Testis (tissue), 3 donors: ENCODE results near the gene CD244. TPM values are rescaled to one million over a fixed set of nuclear protein-coding genes. Genes with fewer than 3 reads are reported as not detected.

Source experiments
- DNase-seq: peaks from one replicate; pipeline ENCODE4 v3.0.0-alpha.2; 2019
- H3K27ac ChIP-seq, 2 donors: fragments of 200-600 bp; sonication (generic); one replicate each; pipeline ENCODE4 v1.5.1; 2019
- H3K27me3 ChIP-seq: fragments of 200-600 bp; sonication (generic); one replicate; pipeline ENCODE4 v1.5.1; 2019
- H3K36me3 ChIP-seq: fragments of 200-600 bp; sonication (generic); one replicate; pipeline ENCODE4 v1.5.1; 2017; ENCODE audit warnings: low read depth; ENCODE audit errors: missing control alignments
- H3K4me1 ChIP-seq: fragments of 200-600 bp; sonication (generic); one replicate; pipeline ENCODE4 v1.5.1; 2019
- H3K4me3 ChIP-seq, 2 donors: fragments of 200-600 bp; sonication (generic); one replicate each; pipeline ENCODE4 v1.5.1; 2017 to 2019
- H3K9me3 ChIP-seq: fragments of 200-600 bp; sonication (generic); one replicate; pipeline ENCODE4 v1.5.1; 2017
- POLR2A ChIP-seq: fragments of 450-650 bp; IDR thresholded peaks from one replicate; pipeline ENCODE4 v1.6.1; 2017; ENCODE audit warnings: antibody characterized with exemption, mild to moderate bottlenecking, moderate library complexity
- WGBS, 2 donors: methylation state at CpG; one replicate each; pipeline ENCODE4 v1.1.5; 2018; 5-methylcytosine and 5-hydroxymethylcytosine counted together
- intact Hi-C: fragments of 100-400 bp; cut with DNase I; formaldehyde crosslinking; loops from one replicate; pipeline ENCODE4 v1.15.1; 2023; ENCODE audit warnings: low total_unique reads
- polyA plus RNA-seq: library from polyadenylated mRNA; stranded (reverse); fragments of 350-450 nt; fragmentation: Illumina TruSeq; extraction: RNeasy Lipid Tissue Mini Kit (QIAGEN cat#74804); gene quantifications from one replicate; pipeline ENCODE4 v1.2.3, GENCODE V29; 2014; ENCODE audit warnings: low read depth, low replicate concordance; ENCODE audit not compliant: insufficient read depth
- total RNA-seq, 2 donors: library from RNA; depleted of rRNA; stranded (reverse); fragments of >200 nt; gene quantifications; one replicate each; pipeline ENCODE4 v1.2.3, GENCODE V29; 2016
- TF ChIP-seq, protein P1 (sequence below), 3 experiments: fragments of 450-650 bp in 2 of 3; fragments of 200-600 bp in 1 of 3; sonication (generic) in 1 of 3; IDR thresholded peaks; one replicate each; pipeline ENCODE4 v1.5.1; 2016 to 2019; ENCODE audit warnings: antibody characterized with exemption in 3 of 3, mild to moderate bottlenecking in 2 of 3, moderate library complexity in 1 of 3

Gene CD244
- total and polyA plus RNA-seq, 3 donors from 2014 or later, result 1.4 to 2.4 (median 2.3) TPM

DNA sequence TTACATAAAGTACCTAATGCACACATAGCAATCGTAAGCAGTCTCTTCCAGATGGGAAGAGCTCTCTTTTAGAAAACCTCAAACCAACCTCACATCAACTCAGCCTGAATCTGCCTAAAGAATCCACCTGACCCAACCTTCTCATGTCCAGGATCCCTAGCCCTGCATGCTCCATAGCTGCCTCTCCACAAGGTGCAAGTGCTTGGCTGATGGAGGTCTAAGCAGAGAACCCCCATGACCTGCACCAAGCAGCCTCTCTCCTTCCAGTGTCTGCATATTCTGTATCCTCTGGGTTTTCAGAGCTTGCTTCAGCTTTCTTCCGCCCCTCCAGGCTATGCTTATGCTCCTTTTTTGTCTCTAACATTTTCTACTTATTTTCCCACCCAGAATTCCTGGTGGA, 64.2 kb downstream of the CD244 start:
- TF ChIP-seq, protein P1, sequence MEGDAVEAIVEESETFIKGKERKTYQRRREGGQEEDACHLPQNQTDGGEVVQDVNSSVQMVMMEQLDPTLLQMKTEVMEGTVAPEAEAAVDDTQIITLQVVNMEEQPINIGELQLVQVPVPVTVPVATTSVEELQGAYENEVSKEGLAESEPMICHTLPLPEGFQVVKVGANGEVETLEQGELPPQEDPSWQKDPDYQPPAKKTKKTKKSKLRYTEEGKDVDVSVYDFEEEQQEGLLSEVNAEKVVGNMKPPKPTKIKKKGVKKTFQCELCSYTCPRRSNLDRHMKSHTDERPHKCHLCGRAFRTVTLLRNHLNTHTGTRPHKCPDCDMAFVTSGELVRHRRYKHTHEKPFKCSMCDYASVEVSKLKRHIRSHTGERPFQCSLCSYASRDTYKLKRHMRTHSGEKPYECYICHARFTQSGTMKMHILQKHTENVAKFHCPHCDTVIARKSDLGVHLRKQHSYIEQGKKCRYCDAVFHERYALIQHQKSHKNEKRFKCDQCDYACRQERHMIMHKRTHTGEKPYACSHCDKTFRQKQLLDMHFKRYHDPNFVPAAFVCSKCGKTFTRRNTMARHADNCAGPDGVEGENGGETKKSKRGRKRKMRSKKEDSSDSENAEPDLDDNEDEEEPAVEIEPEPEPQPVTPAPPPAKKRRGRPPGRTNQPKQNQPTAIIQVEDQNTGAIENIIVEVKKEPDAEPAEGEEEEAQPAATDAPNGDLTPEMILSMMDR (IDR thresholded peaks at IDR 0.05), result no peak
- no peak for TF ChIP-seq POLR2A
- H3K4me1 ChIP-seq, result no peaks in the 10 kb centered on the region
- intact Hi-C loops, result no loop called here
- WGBS, 2 donors, result 97 to 98% methylated on average over 2 of the region's 2 CpGs
- no peak overlapping the region for H3K4me3 ChIP-seq
- no peak for DNase-seq
- H3K36me3 ChIP-seq, result no peaks in the 10 kb centered on the region
- H3K27me3 ChIP-seq, result no peaks in the 10 kb centered on the region
- no peaks in the 10 kb centered on the region for H3K9me3 ChIP-seq
- no peak overlapping the region for H3K27ac ChIP-seq

GRCh38 chr1:160797861-160798273, 64.8 kb downstream of the CD244 start:
- 48 to 58% methylated on average over 4 of the region's 4 CpGs for WGBS, 2 donors
- TF ChIP-seq, protein P1 (IDR thresholded peaks at IDR 0.05), result no peak
- no peak for TF ChIP-seq POLR2A
- H3K9me3 ChIP-seq, result no peaks in the 10 kb centered on the region
- no peak overlapping the region for H3K4me3 ChIP-seq
- H3K27ac ChIP-seq, result no peak overlapping the region
- H3K27me3 ChIP-seq, result no peaks in the 10 kb centered on the region
- H3K36me3 ChIP-seq, result no peaks in the 10 kb centered on the region
- no peaks in the 10 kb centered on the region for H3K4me1 ChIP-seq
- DNase-seq, result no peak
- intact Hi-C loops, result no loop called here

GRCh38 chr1:160797271-160797709, 65.4 kb downstream of the CD244 start:
- Histone ChIP-seq H3K36me3 (no peaks in the 10 kb centered on the region), H3K27me3 (no peaks in the 10 kb centered on the region)

GRCh38 chr1:160795951-160796383, 66.7 kb downstream of the CD244 start, which contains the start of gene LY9:
TSS of gene LY9 (plus strand) at chr1:160796174. CDS start at chr1:160796188, 14 bp downstream.
- TF ChIP-seq, protein P1 (IDR thresholded peaks at IDR 0.05), result no peak
- no peak for TF ChIP-seq POLR2A
- Histone ChIP-seq H3K36me3 (no peaks in the 10 kb centered on the region), H3K27me3 (no peaks in the 10 kb centered on the region), H3K4me1 (no peaks in the 10 kb centered on the region), H3K27ac (no peak within 1 kb of the TSS), H3K9me3 (no peaks in the 10 kb centered on the region), H3K4me3 (no peak within 1 kb of the TSS)
- no peak for DNase-seq
- intact Hi-C loops, result no loop called here
- 88 to 96% methylated on average over 4 of the region's 4 CpGs for WGBS, 2 donors

More at GRCh38 chr1:160797271-160797709, 65.4 kb downstream of the CD244 start:
- no peak for TF ChIP-seq POLR2A
- TF ChIP-seq, protein P1 (IDR thresholded peaks at IDR 0.05), result no peak
- intact Hi-C loops, result no loop called here
- DNase-seq, result no peak
- Histone ChIP-seq H3K4me3 (no peak overlapping the region), H3K9me3 (no peaks in the 10 kb centered on the region), H3K27ac (no peak overlapping the region), H3K4me1 (no peaks in the 10 kb centered on the region)
- WGBS, 2 donors, result 72 to 74% methylated on average over 3 of the region's 3 CpGs

- intact Hi-C loops, result no loop called here
- 47 to 53% methylated on average over 3 of the region's 3 CpGs for WGBS, 2 donors
Measured at GRCh38 chr1:160794376-160794775, 68.3 kb downstream of the CD244 start.

More at GRCh38 chr1:160794376-160794775, 68.3 kb downstream of the CD244 start:
- Histone ChIP-seq H3K4me1 (no peaks in the 10 kb centered on the region), H3K9me3 (no peaks in the 10 kb centered on the region), H3K4me3 (no peak overlapping the region), H3K27me3 (no peaks in the 10 kb centered on the region), H3K27ac (no peak overlapping the region), H3K36me3 (no peaks in the 10 kb centered on the region)
- TF ChIP-seq, protein P1 (IDR thresholded peaks at IDR 0.05), result no peak
- no peak for TF ChIP-seq POLR2A
- DNase-seq, result no peak
